Measurements from ENCODE around the gene DLG2.

Gene DLG2

DNA sequence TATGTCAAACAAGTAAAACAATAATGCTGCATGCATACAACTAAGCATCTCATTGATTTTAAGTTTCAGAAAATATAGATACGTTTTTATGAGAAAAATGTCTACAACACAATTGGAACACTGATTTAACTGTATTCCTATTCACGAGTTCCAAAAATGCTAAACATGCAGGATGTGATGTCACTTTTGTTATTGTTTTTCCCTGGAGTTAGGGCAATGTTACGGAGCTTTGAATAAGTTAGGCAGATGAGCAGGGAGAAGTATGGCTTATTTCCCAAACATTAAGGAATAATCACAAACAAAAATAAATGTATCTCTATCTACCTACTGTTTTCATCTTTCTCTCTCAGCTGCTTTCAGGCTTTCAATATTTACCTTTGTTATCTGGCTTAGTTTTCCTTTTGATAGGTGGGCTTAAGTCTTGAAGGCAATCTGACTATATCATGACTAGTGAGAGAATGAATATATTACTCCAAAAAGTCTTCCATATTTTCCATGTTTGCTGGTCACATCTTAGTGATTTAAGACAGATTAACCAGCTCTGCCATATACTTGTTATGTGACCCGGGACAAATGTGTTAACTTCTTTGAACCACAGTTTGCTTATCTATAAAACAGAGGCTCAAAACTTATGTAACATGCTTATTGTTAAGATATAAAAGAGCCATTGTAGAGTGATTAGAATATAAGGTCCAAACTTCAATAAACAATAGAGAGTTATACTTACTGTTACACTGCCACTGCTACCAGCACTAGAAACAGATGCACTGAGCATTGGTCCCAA, 1486.6 kb downstream of the DLG2 start:
- DNase-seq = no peak

DNA sequence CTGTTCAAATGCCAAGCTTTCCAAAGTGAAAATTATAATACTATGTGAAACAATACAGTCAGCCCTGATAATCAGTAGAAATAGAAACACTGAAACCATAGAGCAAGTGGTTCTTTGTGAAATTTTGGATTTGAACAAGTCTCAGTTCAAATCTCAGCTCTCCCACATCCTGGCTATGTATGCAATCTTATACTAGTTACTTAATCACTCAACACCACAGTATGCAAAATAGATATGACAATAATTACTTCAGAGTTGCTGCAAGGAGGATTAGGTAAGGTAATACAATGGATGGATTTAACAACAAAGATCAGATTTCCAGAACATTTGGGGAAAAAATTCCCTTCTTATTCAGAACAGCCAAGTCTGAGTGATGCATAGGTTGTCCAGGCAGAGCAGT, 1489.2 kb downstream of the DLG2 start:
- DNase-seq = no peak

DNA sequence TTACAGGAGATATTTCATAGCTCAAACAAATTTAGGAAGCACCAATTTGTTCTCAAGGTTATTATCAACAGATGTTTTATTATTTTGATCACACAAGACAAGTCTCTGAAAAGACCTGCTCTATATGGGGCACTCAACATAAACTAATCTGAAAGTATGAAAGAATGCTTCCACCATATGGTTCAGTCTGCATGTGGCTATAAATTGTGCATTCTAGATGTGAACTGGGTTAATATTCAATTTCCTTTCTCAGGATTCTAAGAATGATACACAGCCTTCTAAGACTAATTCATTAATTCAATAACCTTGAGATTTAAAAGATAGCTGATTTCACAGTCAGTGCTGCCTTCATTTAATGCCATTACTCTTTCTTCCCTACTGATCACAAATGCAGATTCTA, 1489.6 kb downstream of the DLG2 start:
- no peak for DNase-seq

DNA sequence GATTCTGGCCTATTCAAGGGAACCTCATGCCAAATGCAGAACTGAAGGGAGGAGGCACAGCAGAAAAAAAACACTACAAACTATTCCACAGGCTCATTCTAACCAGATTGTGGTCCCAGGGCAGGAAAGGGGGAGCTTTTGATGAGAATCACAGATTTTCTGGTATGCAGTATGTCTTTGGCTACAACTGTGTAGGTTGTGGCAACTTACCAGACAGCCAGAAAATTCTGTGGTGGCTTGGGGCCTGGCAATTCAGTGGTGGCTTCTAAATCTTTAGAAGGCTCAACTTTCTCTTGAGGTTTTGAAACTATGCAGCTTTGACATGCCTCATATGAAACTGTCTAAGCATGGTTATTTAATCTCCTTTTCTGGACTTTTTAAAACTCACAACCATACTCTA, 1490.2 kb downstream of the DLG2 start:
- no peak for DNase-seq

DNA sequence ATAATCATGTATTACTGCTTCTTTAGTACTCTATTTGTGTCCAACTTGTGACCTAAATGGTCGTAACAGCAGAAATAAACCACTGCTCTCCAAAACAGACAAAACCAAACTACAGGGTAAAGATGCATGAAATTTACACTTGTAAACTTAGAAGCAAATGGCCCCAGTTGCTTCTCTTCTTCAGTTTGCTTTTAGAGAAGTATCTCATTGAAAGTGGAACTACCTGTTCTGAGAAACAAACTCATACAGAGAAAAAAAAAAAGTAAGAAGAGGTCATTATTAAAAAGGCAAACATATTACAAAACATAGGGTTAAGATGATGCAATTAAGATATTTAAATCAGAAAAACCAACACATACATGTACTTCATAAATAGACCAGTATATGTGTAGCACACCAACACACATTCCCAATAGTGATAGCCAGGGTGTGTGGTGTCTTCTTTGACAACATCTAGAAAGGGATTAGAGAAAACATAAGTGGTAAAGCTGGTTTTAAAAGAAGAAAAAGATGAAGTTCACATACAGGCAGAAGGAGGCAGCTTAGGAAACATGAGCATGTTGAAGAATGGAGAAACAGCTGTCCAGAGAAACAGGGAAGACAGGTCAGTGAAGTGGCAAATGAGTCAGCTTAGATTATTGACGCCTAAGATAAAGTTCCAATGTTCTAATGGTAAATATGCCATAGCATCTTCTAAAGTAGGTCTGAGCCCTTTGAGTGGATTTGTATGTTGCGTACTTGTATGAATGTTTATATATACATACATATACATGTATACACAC, 1496.3 kb downstream of the DLG2 start:
- DNase-seq = no peak

DNA sequence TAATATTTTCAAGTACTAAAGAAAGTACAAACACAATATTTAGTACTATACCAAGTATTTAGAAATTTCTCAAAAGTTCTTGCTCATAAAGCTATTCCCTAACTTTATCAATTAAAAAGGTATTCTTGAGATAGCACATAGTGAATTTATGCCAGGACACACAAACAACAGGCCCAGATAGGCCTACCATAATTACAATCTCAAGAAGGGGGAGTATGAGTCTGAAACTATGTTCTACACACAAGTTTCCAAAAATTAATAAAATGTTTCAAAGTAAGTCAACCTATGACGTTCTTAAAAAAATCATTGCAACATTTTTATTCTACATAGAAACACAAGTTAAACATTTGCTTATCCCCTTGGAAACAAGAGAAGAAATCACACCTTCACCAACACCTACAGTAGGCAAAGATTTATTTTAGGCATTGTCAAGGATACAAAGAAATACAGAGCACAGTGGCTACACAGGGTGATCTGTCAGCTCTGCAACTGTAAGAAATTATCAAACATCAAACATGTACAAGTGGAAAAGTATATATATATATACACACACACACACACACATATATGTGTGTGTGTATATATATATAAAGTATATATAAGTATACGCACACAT, 1497.1 kb downstream of the DLG2 start:
- DNase-seq = no peak

DNA sequence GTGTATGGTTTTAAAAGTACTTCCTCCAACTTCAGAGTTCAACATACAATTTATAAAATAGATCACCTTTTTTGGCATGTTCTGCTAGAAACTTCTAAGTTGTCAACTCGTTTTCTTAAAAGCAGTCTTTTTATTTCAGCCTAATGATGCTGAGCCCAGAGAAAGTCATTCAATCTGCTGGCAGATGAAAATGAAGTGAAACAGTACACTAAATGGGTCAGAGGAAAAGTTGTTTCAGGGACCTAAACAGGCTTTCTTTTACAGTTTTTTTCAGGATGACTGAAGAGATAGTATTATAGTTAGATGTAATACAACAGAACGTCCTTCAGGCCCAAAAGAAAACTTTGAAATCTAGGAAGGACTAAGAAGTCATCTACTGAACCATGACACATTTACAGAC, 1498.3 kb downstream of the DLG2 start:
- no peak for DNase-seq

DNA sequence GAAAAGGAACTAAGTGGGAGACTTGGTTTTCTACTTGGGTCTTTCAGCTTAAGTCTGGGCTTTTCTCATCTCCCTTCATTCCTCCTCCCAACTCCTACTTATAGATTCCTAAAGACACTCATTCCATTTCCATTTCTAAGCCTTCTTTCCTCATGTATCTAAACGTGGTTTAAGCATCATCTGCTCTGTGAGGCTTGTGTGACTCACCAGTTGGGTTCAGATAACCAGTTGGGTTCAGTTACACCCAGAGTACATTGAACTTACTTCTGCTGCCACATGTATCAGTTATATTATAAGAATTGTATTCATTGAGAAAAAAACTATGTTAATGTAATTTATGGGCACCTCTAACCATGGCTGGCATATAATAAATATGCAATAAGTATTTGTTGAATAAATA, 1509.8 kb downstream of the DLG2 start:
- DNase-seq = no peak

DNA sequence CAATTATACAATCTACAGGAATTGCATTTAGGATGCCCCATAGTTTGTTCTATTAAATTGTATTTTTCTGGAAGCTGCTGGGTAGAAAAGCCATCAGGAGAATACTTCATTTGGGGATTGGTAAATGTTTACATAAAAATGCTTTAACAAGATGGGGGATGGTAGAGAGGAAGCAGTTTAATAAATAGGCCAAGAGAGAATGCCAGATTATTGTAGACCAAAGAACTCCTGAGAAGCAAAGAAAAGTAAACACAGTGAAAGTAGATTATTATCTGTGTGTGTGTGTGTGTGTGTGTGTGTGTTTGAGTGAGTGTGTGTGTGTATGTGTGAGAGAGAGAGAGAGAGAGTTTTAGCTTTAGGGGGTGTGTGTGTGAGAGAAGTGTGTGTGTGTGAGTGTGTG, 1520.6 kb downstream of the DLG2 start:
- DNase-seq = no peak

DNA sequence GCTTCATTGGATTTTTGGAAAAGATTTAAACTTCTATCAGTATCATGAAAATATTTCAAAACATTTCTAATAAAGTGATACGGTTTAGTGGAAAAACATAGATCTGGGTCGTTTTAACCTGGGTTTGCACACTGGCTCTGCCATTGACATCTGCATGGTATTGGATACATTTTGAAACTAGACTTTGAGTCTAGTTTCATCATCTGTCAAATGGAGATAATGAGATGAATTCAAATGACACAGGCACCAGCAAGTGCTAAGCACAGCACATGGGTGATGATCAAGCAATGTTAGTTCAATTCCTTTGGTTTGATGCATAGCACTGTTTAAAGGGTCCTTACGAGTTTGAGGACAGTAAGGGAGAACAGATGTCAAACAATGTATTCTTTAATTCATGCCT, 1522.0 kb downstream of the DLG2 start:
- DNase-seq = no peak

DNA sequence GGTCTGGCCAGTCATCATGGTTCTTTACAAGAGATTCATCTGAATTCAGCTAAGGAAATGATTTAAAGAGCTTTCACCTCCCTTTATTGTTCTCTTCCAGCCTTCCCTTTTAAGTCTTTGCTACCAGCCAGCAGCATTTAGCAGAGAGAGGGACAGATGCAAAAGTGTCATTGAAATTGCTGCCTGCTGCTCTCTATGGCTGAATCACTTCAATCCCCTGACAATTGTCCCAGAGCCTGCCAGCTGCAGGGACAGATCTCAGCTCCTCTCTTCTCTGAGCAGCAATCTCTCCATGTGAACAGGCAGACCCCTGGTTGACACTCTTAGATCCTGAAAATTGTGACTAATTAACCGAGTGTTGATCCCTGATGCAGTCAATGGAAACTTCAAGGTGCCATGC, 1524.0 kb downstream of the DLG2 start:
- DNase-seq = no peak

DNA sequence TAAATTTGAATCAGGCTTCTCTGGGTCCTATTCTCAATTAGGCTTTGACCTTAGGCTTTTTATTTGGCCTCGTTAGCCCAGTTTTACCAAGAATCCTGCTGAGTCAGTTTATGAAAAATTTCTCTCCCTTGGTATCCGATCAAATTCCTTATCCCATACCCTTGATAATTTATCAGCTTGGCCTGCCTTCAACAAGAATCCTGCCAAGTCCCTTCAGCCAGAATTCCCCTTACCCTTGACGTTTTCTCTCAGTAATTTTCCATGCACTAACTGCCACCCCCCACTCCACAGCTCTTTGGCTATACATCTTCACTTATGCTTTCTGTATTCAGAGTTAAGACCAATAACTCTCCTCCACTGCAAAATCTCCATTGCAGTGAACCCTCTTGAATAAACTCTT, 1530.0 kb downstream of the DLG2 start:
- DNase-seq = no peak

DNA sequence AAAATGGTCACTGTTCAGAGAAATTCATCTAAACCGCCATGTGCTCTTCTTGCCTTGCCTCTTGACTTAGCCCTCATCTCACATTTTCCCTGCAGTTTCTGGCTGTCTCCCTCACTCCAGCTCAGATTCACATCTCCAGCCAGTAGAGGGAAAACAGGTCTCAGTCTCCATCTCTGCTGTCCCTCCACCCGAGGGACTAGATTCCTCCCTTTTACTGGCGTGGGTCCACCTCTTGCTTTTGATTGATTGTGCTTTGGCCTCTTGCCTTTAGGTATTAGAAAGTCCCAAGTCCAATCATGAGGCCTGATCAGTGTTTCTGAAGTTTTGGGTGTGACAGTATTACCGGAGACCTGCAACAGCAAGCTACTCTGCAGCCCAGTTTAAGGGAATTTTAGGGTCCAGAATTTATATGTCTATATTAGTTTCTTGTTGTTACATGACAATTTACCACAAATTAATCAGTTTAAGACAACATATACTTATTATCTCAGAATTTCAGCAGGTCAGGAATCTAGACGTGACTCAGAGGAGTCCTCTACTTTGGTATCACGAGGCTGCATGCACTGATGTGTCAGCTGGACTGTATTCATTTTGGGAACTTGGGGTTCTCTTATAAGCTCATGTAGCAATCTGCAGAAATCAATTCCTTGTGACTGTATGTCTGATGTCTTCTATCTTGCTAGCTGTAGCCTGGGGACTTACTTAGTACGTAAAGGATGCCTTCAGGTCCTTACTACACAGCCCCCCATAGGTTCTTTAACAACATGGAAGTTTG, 1535.7 kb downstream of the DLG2 start:
- DNase-seq = no peak

DNA sequence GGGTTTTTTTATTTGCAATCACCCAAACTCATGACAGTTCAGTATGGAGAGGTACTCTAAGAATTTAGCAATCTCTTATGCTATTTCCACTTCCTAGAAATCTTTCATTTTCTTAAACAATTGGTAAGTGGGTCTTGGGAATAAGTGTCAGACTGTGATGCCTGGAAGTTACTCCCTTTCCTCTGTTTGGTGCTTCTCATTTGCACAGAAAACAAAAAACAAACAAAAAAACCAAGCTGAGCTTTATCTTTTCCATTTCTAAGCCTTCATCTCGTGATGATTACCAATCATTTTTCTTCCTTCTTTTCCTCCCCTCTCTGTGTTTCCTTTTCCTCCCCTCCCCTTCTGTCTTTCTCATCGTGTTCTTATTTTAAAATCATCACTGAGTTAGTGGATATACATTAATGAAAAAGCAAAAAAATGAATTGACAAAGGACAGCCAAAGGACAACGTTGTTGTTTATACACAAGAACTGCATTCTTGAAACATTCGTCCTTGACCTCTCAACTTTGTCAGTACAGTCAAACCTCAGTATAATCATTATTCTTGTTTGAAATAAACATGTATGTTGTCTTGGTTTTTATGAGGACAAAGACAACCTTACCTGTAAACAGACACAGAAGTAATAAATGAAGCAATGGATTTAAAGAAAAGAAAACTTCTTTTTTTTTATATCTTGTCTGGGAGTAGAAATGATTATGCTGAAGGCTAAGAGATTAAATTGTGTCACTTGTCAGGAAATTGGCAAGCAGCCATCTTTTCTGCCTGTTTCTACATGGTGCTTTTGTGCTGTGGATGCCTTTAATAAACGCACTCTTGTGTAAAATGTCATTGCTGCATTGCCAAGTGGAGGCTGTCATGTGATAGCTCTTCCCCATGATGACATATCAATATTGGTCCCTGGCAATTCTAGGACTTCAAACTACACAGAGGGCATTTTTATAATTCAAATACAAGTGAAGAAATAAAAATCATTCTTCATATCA, 1537.8 kb downstream of the DLG2 start:
- DNase-seq = no peak

DNA sequence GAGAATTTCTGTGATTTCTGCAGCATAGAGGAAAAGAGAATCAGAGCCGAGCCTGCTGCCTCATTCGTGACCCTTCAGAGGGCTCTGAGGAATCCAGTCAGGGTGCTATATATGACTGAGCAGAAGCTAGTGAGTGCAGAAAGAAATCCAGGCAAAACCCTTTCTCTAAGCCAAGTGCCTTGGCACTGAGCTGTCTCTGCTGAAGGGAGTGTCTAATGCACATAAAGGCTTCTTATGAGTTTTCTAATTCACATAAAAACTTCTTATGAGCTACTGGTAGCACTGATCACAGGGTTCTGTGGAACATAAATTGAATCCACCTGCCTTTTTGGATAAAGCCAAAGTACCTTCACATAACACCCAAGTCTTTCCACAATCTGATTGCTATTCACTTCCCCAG, 1555.3 kb downstream of the DLG2 start:
- no peak for DNase-seq

DNA sequence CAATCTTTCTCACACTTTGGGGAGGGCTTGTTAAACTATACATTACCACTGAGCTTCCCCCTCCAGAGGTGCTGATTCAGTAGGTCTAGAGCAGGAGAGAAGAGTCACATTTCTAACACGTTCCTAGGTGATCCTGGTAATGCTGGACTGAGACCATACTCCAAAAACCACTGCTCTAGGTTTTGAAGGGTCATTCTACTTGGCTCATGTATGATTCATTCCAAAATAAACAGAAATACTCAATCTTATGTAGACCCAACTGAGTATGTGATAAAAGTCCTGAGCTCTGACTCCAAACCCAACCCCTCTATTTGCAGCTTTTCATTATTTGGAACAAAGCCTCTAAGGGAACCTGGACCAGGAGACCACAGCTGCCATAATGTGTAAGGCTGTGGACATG, 1558.1 kb downstream of the DLG2 start:
- DNase-seq = no peak

DNA sequence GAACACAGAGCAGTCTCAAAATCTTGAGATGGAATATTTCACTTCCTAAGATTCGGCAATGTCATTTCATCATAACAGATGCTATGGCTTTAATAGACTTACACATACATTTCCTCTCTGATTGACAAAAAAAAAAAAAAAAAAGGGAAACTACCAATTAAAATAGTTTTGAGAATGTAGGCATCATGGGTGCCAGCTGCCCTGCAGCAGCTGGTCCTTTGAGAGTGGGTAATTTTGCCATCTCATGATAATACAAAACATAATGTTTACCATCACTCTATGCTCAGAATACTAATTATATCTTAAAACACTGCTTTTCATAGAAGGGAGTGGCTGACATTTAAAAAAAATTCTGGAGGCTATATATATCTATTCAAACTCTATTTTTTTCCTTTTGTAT, 1565.4 kb downstream of the DLG2 start:
- no peak for DNase-seq

DNA sequence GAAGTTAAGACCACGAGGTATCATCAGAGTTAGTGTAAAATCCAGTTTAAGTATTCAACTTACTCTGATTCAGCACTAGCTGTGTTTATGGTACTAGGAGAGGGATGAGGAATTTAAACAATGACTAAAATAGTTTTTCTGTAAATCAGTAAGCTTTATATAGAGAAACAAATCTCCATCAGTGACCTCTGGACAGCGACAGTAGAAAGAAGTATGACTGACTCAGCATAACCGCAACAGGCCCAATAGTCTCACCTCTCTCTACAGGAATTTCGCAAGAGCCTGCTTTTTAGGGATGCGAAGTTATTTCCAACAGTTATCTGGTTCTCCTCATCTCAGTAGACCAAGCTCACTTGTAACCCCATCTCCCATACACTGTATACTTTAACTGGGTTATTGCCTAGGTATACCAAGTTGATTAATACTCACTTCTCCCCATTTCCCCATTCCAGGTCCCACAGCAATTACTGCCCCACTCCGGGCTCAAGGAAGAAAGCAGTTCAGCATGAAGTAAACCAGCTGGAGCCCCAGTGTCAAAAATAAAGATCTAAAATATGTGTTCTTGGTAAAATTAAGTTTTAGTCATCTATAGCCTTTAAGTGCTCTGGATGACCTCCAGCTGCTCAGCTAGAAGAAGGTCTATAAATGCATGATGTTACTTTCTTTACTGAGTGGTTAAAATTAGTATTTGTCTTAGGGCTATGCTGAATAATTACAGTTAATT, 1570.3 kb downstream of the DLG2 start:
- DNase-seq = no peak

DNA sequence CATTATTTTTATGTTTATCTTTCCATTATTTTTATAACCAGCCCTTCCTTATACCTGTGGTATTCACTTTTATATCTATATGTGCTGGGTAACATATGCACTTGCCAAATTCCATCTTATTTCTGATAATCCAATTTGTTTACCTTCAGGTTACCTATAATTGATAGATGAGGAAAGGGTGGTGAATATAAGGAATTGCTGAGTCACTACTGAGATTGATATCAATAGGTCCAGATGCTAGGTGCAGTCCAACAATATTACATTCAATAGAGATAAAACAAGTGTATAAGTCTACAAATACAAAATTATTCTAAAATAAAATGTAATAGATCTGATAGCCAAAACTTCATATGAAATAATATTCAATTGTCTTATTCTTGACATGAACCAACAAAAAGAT, 1582.0 kb downstream of the DLG2 start:
- DNase-seq = no peak

DNA sequence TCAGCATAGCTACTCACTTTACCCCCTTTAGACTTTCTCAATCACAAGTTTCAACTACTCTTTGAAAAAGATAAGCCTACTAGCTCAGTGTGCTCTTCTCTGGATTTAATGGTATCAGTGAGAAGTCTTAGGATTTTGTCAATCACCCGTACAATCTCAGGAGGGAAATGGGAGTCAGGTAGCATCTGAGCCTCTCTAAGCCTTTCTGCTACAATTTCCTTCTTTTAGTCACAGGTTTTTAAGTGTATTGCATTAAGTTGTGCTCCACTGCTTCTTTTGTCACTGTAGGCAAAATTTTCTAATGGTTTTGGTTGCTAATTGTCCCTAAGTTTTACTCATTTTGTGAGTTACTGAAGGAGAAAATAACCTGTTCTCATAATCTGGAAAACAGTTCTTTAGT, 1582.4 kb downstream of the DLG2 start:
- DNase-seq = no peak

DNA sequence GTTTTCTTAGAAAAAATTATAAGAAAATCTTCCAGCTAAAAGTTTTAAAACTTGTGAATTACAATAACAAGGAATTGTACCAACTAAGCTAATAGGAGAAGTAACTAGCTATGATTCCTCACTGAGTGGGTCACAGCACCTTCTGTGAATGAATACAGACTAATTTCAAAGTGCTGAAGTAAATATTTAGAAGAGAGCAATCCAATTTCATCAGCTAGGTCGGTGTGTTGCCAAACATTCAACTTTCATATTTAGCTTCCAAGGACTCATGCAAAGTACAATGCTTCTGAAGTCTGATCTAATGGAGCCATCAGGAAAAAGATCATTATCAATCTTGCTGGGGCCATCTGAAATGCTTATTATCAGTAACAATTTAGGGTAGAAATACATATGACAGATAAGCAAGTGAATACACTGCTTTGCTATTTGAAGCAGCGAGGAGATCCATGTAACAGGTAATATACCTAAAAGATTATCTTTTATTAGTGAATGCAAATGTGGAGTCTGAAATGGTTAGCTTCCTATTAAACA, 1590.4 kb downstream of the DLG2 start:
- no peak for DNase-seq
